GM19023 (cell line): ENCODE measurements around the gene GYPB.
"Not testable (repeated sequence)": the region's sequence is repeated elsewhere in the genome, so short reads cannot be mapped to it uniquely, and the experiment has no call there.

Source experiments
- ATAC-seq: cut with Tn5 transposase; IDR thresholded peaks from one replicate; pipeline ENCODE4 v1.9.1; 2021; ENCODE audit warnings: mild to moderate bottlenecking, moderate library complexity; ENCODE audit not compliant: unreplicated experiment

Gene GYPB

DNA sequence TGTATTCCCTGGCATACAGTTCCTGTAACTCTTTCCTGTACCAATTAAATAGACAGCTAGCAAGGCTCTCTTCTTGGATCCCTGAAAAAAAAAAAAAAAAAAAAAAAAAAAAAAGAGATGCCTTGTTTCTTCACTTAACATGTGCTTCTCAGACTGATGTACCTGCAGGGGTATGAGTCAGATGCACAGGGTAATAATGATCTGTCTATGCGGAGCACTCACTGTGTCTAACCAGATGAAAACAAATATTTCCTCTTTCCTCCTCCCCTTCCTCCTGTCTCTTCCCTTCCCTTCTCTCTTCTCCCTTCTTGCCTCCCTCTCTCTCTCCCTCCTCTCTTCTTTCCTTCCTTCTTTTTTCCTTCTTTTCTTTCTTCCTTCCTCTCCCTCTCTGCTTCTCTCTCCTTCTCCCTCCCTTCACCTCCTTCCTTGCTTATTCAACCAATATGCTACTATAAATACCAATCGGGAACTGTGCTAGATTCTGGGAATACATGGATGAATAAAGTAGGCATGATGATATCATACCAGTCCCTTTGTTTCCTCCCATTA, 3.0 kb downstream of the GYPB start:
- not testable (repeated sequence) for ATAC-seq

DNA sequence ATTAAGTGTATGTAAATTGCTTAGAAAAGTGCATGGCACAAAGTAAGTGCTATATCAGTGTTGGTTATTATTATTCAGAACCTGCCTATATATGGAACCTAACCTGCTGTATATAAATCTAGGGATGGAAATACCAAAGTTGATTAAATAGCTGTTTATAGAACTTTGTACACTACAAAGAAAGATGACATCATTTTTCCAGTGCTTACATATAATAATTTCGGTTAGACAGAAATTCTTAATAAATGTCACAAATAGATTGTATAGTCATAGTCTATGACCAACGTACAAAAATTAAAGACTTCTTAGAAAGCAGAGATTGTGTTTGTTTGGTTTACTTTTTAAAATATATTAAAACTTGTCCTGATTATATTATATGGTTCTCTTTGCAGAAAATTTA, 4.4 kb downstream of the GYPB start:
- ATAC-seq: no peak

DNA sequence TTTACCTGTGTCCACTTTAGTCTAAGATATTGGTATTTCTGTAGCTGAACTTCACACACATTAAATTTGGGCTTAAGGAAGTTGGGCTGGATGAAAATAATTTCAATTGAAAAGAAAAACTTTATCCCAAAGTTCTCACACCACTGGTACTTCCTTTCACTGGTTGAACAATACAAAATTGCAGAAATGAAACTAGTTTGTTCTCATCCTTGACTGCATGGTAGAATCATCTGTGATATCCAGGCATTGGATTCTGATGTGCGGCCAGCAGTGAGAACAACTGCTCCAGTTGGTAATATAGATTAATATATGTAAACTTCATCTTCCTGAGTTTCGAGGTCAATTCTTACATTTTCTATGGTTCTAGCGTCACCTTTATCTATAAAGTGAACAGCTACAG, 10.6 kb downstream of the GYPB start:
- not testable (repeated sequence) for ATAC-seq

DNA sequence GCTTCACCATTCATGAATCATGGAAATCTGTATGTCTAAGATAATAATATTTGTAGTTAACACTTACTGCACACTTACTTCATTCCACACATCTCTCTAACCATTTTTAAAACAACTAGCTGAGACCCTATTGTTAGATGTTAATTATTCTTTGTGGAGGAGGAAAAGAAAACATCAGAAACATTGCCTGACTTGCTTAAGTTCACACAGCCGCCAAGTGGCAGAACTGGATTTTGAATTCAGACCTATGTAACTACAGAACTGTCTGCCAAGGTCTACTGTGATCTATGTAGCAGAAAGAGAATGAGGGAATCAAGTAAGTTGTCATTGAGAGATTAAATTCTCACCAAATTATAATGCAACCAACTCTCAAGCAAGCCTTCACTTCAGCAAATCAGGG, 11.2 kb downstream of the GYPB start:
- ATAC-seq: not testable (repeated sequence)

DNA sequence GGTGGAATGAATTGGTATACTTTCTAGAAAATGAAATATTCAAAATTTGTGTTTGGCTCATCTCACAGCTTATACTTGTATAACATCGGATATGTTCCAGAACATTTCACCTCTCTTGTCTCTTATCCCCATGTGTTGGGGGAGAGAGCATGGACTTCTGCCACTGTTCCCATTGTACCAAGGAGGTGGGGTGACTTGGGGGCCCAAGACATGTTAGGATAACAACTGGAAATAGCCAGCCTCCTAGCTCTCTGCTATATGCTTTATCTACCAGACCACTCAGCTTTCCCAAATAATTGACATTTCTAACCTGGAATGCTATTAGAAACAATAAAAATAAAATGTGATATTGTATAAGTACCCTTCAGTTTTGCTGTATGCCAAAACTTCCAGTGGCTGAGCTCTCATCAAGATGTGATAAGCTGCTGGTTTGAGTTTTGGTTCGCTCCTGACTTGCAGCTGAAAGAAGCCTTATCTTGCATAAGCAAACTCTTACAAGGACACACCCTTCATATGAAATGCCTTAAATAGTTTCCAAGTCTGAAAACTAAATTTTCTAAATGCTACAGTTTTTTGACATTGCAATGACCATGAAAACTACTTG, 12.9 kb downstream of the GYPB start:
- not testable (repeated sequence) for ATAC-seq

DNA sequence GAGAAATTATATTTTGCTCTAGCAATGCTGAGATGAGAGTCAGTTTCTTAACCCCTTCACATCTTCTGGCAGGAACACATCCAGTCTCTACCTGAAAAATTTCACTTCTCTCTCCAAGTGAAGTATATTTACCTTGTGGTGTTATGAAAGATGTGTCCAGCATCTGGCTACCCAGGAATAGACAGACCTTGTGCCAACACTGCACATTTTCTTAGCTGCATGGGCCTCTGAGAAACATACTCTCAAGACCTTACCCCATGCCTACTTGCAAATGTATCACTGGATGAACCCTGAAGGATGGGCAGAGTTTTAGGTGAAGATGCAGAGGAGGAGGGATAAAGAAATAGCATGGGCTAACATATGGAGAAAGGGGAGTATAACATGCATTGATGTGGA, 13.6 kb downstream of the GYPB start:
- ATAC-seq: not testable (repeated sequence)

DNA sequence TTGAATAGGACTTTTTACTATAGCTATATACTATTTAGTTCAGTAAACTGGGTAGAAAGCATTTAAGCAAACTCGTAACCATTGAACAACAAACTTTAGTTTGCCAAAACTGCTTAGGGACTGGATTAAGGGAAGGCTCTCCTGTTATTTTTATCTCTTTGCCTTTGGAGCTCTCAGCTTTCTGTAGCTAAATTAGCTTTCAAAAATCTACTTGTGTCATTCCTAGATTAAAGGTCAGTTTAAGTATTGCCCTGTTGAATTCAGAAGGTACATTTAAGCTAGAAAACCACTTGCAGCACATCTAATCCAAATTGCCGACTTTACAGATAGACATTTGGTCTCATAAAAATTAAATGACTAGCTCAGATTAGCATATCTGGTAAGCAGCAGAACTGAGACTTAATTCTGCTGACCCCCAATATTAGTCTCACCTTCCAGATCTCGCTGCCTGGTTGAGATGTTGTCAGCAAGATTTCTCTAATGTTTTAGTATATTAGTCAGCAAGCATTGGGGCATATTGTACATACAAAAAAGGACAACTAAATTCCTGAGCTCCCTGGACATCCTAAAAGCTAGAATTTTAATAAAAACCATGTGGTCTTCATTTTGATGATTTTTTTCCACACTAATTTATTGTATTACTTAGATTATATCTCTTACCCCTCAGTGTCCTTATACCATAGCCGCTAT, 14.2 kb downstream of the GYPB start:
- not testable (repeated sequence) for ATAC-seq

DNA sequence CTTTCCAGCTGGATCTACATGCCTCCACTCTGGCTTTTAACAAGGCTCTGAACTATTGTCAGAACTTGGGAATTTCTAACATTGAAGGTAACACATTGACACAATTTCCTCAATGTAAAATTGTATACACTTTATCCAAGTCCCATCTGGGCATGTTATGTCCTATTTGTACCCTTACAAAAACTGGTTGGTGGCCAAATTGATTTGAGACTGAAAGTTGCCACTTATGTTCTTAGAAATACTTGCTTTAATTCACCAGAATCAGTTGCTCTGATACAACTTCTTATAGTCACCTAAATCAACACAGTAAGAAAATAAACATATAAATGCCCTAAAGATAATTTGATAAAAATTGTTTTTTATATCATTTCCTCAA, 15.3 kb downstream of the GYPB start:
- not testable (repeated sequence) for ATAC-seq

DNA sequence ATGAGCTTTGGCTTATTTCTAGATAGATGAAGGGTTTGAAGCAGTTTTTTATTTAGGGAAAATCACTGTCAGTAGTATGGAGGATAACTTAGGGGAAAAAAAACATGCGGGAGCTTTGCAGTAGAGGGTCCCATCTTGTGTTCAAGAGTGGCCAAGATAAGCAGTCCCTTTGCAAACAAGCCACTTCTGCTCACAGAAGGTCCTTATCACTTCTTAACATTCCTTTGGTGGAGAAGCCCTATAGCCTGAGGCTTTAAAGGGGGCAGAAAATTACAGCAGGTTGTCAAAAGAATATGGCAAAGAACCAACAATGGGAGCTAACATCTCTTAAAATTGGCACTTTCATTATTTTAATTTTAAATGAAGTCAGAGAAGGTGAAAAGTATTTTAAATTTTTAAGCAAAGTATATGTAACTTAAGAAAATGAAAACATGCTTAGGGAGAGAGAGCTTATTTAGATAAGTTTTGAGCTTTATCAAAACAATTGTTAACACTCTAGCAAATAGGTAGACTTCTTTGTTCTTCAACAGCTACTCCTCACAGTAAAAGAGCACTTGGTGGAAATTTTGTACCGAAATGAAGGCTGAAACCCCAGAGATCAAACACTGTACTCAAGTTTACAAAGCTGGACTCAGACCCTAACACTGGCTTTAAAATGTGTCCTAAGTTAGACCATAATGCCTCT, 15.8 kb downstream of the GYPB start:
- not testable (repeated sequence) for ATAC-seq

DNA sequence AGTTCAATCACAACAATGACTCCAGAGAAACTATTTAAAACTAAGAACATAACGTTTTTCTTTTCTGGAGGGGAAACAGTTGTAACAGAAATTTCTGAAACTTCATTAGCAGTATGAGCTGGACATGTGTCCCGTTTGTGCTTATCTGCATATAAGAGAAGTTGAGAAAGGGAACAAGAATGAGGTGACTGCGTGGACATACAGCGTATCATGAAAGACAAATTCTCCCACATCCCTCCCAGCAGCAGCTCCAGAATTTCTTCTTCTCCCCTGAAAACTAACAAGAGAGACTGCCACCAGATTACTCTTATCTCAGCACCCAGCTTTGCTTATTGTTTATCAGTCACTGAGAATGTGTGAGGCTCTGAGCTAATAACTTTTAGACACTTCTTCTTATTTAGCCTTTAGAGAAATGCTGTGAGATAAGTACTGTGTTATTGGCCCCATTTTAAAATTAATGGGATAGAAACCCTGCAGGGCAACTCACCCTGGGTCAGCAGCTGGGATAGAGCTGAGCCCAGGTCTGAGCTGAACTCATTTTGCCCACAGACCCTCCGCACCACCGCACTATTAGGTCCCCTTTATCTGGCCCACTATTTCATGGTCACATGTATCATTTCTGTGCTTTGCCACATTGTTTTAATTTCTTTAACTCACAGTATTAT, 18.7 kb downstream of the GYPB start:
- ATAC-seq: not testable (repeated sequence)

DNA sequence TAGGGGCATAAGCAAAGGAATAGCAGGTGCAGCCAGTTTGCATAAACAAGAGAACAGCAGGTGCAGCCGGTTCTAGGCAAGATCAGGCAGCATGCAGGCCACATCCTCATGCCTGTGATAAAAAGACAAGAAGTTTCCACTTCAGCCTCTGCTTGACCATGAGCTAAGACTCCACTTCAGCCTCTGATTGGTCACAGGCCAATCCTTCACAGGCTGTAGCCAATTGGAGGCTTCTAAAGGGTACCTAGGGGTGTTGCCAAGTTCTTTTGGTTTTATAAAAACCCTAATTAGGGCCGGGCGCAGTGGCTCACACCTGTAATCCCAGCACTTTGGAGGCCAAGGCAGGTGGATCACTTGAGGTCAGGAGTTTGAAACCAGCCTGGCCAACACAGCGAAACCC, 23.0 kb downstream of the GYPB start:
- not testable (repeated sequence) for ATAC-seq

DNA sequence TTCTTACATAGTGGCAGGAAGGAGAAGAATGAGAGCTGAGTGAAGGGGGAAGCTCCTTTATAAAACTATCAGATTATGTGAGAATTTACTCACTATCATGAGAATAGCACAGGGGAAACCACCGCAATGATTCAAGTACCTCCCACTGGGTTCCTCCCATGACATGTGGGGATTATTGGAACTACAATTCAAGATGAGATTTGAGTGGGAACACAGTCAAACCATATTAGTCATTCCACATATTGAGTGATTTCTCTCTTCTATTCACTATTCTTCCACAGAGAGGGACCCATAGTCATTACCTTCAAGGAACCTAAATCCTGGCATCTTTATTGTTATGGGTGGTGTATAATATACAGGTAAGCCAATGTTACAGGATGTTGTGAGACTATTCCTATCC, 27.4 kb downstream of the GYPB start:
- ATAC-seq: not testable (repeated sequence)

DNA sequence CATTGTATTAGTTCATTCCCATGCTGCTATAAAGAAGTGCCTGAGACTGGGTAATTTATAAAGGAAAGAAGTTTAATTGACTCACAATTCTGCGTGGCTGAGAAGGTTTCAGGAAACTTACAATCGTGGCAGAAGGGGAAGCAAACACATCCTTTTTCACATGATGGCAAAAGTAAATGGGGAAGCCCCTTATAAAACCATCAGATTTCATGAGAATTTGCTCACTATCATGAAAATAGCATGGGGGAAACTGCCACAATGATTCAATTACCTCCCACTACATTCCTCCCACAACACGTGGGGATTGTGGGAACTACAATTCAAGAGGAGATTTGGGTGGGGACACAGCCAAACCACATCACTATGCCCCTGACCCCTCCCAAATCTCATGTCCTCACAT, 28.5 kb downstream of the GYPB start:
- ATAC-seq: not testable (repeated sequence)

DNA sequence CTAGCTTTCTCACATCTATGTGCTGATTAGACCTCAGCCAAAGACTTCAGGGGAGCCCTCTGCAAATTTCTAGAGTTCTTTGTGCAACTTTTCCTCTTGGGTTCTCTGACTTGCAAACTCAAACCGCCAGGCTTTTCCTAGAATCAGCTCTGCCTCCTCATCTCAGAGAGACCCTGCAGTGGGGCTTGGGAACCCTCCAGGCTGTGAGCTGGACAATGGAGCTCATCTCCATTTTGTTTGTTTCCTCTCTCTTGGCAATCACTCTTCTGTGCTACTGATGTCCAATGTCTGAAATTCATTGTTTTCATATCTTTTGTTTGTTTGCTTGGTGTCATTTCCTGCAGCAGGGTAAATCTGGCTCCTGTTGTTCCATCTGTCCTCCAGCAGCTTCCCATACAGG, 33.0 kb downstream of the GYPB start:
- ATAC-seq: no peak

DNA sequence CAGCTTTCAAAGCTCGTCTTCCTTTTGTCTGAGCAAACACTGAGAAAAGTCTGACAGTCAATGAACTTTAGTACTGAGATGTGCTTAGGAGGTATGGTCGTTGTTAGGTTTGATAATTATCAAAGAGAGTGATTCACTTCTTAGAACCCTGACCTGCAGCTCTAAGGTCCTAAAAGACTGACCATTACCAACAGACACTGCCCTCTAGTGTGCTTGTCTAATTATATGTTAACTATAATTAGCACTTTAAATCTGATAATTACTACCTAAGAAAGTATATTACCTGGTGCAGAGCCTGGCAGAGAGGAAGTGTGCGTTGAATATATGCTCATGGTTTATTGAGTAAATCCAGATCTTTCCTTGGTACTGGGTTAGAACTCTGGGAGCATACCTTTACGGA, 38.4 kb downstream of the GYPB start:
- not testable (repeated sequence) for ATAC-seq

DNA sequence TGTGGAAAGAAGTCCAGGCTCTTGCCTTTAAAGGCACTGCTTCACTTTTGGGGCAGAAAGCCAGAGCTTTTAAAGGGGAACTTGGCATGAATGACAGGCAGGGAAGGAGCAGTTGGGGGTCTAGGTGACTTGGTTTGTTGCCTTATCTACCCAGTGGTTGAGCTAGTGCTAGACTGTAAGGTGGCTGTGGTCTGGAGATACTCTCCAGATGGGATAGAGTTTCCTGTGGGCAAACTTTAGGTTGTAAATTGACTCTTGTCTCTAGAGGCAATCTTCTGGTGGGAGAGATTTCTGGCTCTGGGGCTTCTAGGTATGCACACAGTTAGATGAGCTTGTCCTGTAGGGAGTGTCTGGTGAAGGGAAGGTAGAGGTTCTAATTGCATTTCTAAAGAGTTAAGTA, 43.7 kb downstream of the GYPB start:
- not testable (repeated sequence) for ATAC-seq

DNA sequence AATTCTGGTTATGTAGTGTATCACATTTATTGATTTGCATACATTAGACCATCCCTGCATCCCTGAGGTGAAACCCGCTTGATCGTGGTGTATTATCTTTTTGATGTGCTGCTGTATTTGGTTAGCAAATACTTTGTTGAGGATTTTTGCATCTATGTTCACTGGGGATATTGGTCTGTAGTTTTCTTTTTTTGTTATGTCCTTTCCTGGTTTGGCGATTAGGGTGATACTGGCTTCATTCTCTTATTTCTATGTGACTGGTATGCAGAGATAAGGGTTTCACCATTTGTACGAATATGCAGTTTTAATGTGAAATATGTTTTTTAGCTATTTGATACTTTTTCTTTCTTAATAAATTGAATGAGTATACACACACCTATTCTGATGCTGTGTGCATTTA, 45.2 kb downstream of the GYPB start:
- not testable (repeated sequence) for ATAC-seq

DNA sequence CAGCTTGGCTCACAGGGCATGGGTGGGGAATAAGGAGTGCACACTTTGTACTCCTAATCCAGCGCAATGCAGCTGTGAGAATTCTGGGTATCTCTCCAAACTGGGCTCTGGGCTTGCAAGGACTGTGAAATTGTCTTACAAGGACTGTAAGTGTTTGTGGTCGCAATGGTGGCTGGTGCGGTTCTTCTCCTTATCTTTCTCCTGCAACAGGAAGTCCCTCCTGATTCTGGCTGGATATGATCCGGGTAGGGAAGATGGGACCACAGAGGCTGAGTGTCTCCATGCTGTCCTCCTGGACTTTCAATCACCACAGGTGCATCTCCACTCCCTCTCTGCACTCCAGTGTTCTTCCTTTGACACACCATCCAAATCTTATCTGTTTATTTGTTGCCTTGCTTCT, 58.1 kb downstream of the GYPB start:
- ATAC-seq: no peak

DNA sequence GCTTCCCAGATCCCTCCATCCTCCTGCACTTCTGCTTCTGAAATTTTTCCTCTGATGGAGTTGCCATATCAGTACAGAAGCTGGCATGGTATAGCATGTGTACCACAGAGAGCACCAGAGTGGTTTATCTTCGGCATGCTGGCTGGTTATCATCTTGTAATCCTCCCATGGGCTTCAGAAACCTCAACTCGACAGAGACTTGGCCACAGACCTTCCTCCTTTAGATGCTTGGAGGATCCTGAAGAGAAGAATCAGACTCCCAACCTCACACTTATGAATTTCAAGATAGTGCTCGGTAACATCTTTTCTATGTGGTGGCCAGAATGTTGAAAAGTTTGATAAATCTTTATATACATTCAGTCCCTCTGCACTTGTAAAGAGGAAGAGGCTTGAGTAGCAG, 63.9 kb downstream of the GYPB start:
- ATAC-seq: not testable (repeated sequence)

DNA sequence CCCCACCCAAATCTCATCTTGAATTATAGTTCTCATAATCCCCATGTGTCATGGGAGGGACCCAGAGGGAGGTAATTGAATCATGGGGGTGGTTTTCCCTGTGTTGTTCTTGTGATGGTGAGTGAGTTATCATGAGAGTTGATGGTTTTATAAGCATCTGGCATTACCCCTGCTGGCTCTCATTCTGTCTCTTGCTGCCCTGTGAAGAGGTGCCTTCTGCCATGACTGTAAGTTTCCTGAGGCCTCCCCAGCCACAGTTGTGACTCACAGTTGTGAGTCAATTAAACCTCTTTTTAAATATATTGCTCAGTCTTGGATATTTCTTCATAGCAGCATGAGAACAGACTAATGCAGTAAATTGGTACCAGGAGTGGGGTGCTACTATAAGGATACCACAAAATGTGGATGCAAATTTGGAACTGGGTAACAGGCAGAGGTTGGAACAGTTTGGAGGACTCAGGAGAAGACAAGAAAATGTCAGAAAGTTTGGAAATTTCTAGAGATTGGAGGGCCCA, 67.7 kb downstream of the GYPB start:
- not testable (repeated sequence) for ATAC-seq

DNA sequence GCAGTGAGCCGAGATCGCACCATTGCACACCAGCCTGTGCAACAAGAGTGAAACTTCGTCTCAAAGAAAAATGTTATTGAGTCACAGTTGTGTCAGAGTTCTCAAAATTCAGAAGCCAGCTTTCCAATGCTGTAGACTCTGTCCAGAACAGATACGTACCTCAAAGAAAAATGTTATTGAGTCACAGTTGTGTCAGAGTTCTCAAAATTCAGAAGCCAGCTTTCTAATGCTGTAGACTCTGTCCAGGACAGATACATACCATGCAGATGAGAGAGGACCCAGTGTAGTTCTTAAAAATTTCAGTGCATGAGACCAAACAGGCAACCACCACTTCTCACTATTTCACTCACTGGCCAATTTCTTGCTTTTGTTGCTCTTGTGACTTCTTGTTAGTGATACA, 68.2 kb downstream of the GYPB start:
- ATAC-seq: not testable (repeated sequence)
